ENCODE data around the gene C2CD3. TPM values are rescaled to one million over a fixed set of nuclear protein-coding genes. Genes with fewer than 3 reads are reported as not detected.

C2CD3 gene
- total and polyA plus RNA-seq, 4 donors, result 3.1 to 14.5 (median 6.7) TPM

- TF ChIP-seq RXRA (IDR thresholded peaks at IDR 0.05), result no peak
- no peak for TF ChIP-seq FOXA2 (IDR thresholded peaks at IDR 0.05)
- TF ChIP-seq HNF4G (IDR thresholded peaks at IDR 0.05), result no peak
- TF ChIP-seq FOXA1 (IDR thresholded peaks at IDR 0.05), result no peak
- no peak for TF ChIP-seq GABPA (IDR thresholded peaks at IDR 0.05 in 1 of 2, conservative IDR thresholded peaks at IDR 0.05 in 1 of 2)
- no peak for TF ChIP-seq HNF4A (conservative IDR thresholded peaks at IDR 0.05)
- no peak for TF ChIP-seq YY1 (IDR thresholded peaks at IDR 0.05)
- no peak for TF ChIP-seq TAF1 (conservative IDR thresholded peaks at IDR 0.05)
- no peak for TF ChIP-seq ATF3 (IDR thresholded peaks at IDR 0.05)
- TF ChIP-seq EGR1 (IDR thresholded peaks at IDR 0.05; ENCODE audit: low read depth in 2 of 2), result no peak
- TF ChIP-seq CTCF (IDR thresholded peaks at IDR 0.05; ENCODE audit: low read depth, low read length, missing input control), result no peak
These were observed 168.0 kb downstream of the C2CD3 start (continued) for GRCh38 chr11:74002832-74003231.

- 90% methylated on average over 7 of the region's 7 CpGs for WGBS
- DNase-seq (ENCODE audit: low spot score), result peak; percentile 61
- no peak overlapping the region for H3K9ac ChIP-seq (ENCODE audit: low read depth in 1 of 2, low read length in 2 of 2)
- H3K27me3 ChIP-seq (ENCODE audit: control insufficient read depth in 4 of 4, insufficient read depth in 4 of 4, low read length in 3 of 4), result no peaks in the 10 kb centered on the region
- TF ChIP-seq REST (IDR thresholded peaks at IDR 0.05), result no peak
- TF ChIP-seq HNF4G (IDR thresholded peaks at IDR 0.05), result no peak
- TF ChIP-seq GABPA (IDR thresholded peaks at IDR 0.05 in 1 of 2, conservative IDR thresholded peaks at IDR 0.05 in 1 of 2), result no peak
- no peak for TF ChIP-seq NR2F2 (IDR thresholded peaks at IDR 0.05)
- no peak for TF ChIP-seq FOXA1 (IDR thresholded peaks at IDR 0.05)
- TF ChIP-seq MAX (IDR thresholded peaks at IDR 0.05), result no peak
- TF ChIP-seq TAF1 (conservative IDR thresholded peaks at IDR 0.05), result no peak
- TF ChIP-seq RXRA (IDR thresholded peaks at IDR 0.05), result no peak
- TF ChIP-seq EGR1 (IDR thresholded peaks at IDR 0.05; ENCODE audit: low read depth in 2 of 2), result no peak
- TF ChIP-seq CTCF (IDR thresholded peaks at IDR 0.05; ENCODE audit: low read depth, low read length, missing input control), result no peak
- no peak for TF ChIP-seq FOXA2 (IDR thresholded peaks at IDR 0.05)
- TF ChIP-seq JUND (IDR thresholded peaks at IDR 0.05), result no peak
- TF ChIP-seq YY1 (IDR thresholded peaks at IDR 0.05), result no peak
- no peak for TF ChIP-seq SP1 (IDR thresholded peaks at IDR 0.05)
- peaks cover 0 to 5% (median 0%) of the 10 kb centered on the region in 4 donors for H3K36me3 ChIP-seq (ENCODE audit: control insufficient read depth in 4 of 4, insufficient read depth in 3 of 4, low read depth in 1 of 4, low read length in 3 of 4)
- no peak overlapping the region for H3K4me3 ChIP-seq (ENCODE audit: low read depth in 1 of 3, low read length in 3 of 3)
- no peak overlapping the region for H3K27ac ChIP-seq (ENCODE audit: low read depth in 1 of 2, low read length in 2 of 2)
- no peaks in the 10 kb centered on the region for H3K9me3 ChIP-seq (ENCODE audit: control insufficient read depth in 4 of 4, low read length in 3 of 4)
- peaks cover 0 to 3% (median 2%) of the 10 kb centered on the region in 4 donors for H3K4me1 ChIP-seq (ENCODE audit: control insufficient read depth in 4 of 4, insufficient read depth in 4 of 4, low read length in 3 of 4)
These were observed 168.9 kb downstream of the C2CD3 start for GRCh38 chr11:74001822-74002286.

All from liver (tissue), 9 donors.